ENCODE results near the gene ANO4.

- TF ChIP-seq, protein P1, sequence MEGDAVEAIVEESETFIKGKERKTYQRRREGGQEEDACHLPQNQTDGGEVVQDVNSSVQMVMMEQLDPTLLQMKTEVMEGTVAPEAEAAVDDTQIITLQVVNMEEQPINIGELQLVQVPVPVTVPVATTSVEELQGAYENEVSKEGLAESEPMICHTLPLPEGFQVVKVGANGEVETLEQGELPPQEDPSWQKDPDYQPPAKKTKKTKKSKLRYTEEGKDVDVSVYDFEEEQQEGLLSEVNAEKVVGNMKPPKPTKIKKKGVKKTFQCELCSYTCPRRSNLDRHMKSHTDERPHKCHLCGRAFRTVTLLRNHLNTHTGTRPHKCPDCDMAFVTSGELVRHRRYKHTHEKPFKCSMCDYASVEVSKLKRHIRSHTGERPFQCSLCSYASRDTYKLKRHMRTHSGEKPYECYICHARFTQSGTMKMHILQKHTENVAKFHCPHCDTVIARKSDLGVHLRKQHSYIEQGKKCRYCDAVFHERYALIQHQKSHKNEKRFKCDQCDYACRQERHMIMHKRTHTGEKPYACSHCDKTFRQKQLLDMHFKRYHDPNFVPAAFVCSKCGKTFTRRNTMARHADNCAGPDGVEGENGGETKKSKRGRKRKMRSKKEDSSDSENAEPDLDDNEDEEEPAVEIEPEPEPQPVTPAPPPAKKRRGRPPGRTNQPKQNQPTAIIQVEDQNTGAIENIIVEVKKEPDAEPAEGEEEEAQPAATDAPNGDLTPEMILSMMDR (IDR thresholded peaks at IDR 0.05; ENCODE audit: insufficient read depth, low read length, poor library complexity, severe bottlenecking): no peak
- no peak for TF ChIP-seq EZH2phosphoT487 (conservative IDR thresholded peaks at IDR 0.05; ENCODE audit: low read length)
These were observed 172.6 kb downstream of the ANO4 start for GRCh38 chr12:100967189-100967588.

Data from SU-DHL-6 (cell line).